ENCODE results near the gene SNX27. TPM values are rescaled to one million over a fixed set of nuclear protein-coding genes. Genes with fewer than 3 reads are reported as not detected.
A peak's percentile ranks its signal among the peaks of the same experiment; 100 is the strongest.

The SNX27 gene
- 10 to 100 TPM; 42.8 to 44.4 TPM for total RNA-seq
- polyA plus RNA-seq (ENCODE audit: insufficient read depth, low read depth, low replicate concordance), result 24.7 TPM
- long read RNA-seq, donor 1, full-length matches to known transcripts, result 1 of 1 reads
- long read RNA-seq, donor 1, partial matches to known transcripts, result 0 of 1 reads
- long read RNA-seq, donor 1, other reads (novel, unspliced or antisense), result 0 of 1 reads
- long read RNA-seq, donor 2, partial matches to known transcripts, result 0 of 1 reads
- long read RNA-seq, donor 2, other reads (novel, unspliced or antisense), result 0 of 1 reads

DNA sequence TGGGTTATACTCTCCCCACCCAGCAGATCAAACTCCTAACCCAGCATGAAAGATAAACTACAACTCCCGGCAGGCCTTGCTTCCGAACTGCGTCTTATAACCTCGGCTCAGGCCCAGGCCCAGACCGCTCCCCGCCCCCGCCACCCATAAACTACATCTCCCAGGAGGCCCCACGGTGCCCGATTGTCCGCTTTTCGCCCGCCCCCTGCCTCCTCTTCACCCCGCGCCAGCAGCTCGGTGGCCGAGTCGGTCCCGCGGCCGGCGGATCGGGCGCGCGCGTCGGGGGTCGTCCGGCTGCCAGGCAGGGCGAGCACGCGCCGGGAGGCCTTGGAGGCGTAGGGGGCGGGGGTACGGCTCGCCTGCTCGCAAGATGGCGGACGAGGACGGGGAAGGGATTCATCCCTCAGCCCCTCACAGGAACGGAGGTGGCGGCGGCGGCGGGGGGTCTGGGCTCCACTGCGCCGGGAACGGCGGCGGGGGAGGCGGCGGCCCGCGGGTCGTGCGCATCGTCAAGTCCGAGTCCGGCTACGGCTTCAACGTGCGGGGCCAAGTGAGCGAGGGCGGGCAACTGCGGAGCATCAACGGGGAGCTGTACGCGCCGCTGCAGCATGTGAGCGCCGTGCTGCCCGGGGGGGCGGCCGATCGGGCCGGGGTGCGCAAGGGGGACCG lies at the start of gene SNX27:
TSS of gene SNX27 (plus strand) at position 219 of the 669 bp plus-strand sequence. CDS start at position 371, 152 bp downstream.
- Histone ChIP-seq H3K36me3 (ENCODE audit: low read depth, missing control alignments) (no peaks in the 10 kb centered on the region), H3K4me1 (peaks cover 11% of the 10 kb centered on the region), H3K27ac (peak within 1 kb of the TSS; percentile 95), H3K27me3 (no peaks in the 10 kb centered on the region), H3K4me3 (peak within 1 kb of the TSS; percentile 98), H3K9me3 (no peaks in the 10 kb centered on the region)
- peak; percentile 97 for DNase-seq
- TF ChIP-seq POLR2A (IDR thresholded peaks at IDR 0.05) (no peak), CTCF (IDR thresholded peaks at IDR 0.05) (no peak)
- WGBS, 2 donors, result 0 to 1% methylated on average over 14 to 79 of the region's 79 CpGs
- intact Hi-C loops (cut with DNase I; ENCODE audit: low total_unique reads), result no loop called here

- intact Hi-C loops (cut with DNase I; ENCODE audit: low total_unique reads), result no loop called here
- H3K27ac ChIP-seq, result no peak overlapping the region
- peaks cover 8% of the 10 kb centered on the region for H3K4me1 ChIP-seq
- H3K27me3 ChIP-seq, result no peaks in the 10 kb centered on the region
- DNase-seq, result no peak
- H3K9me3 ChIP-seq, result no peaks in the 10 kb centered on the region
- TF ChIP-seq CTCF (IDR thresholded peaks at IDR 0.05) (no peak), POLR2A (IDR thresholded peaks at IDR 0.05) (no peak)
- 64 to 74% methylated on average over 1 of the region's 1 CpG for WGBS, 2 donors
- H3K4me3 ChIP-seq, result no peak overlapping the region
- no peaks in the 10 kb centered on the region for H3K36me3 ChIP-seq (ENCODE audit: low read depth, missing control alignments)
These were observed 49.2 kb upstream of the SNX27 start for GRCh38 chr1:151562661-151563060.

DNA sequence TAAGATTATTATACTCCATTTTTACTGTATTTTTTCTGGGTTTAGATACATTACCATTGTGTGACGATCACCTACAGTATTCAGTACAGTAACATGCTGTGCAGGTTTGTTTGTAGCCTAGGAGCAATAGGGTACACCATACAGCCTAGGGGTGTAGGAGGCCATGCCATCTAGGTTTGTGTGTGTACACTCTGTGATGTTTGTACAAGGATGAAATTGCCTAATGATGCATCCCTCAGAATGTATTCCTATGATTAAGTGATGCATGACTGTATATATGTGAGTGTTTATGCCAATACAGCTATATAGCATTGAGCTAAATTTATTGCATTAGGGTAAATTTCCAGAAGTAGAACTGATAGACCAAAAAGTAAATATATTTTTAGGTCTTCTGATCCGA lies 48.5 kb upstream of the SNX27 start:
- Histone ChIP-seq H3K4me1 (peaks cover 8% of the 10 kb centered on the region), H3K36me3 (ENCODE audit: low read depth, missing control alignments) (no peaks in the 10 kb centered on the region), H3K4me3 (no peak overlapping the region), H3K9me3 (no peaks in the 10 kb centered on the region), H3K27me3 (no peaks in the 10 kb centered on the region), H3K27ac (no peak overlapping the region)
- TF ChIP-seq POLR2A (IDR thresholded peaks at IDR 0.05), result no peak
- no peak for TF ChIP-seq CTCF (IDR thresholded peaks at IDR 0.05)
- intact Hi-C loops (cut with DNase I; ENCODE audit: low total_unique reads), result no loop called here
- DNase-seq, result no peak
- 39 to 49% methylated on average over 2 of the region's 2 CpGs for WGBS, 2 donors

GRCh38 chr1:151565502-151566189 lies 46.2 kb upstream of the SNX27 start:
- Histone ChIP-seq H3K9me3 (no peaks in the 10 kb centered on the region), H3K27me3 (no peaks in the 10 kb centered on the region), H3K36me3 (ENCODE audit: low read depth, missing control alignments) (no peaks in the 10 kb centered on the region), H3K27ac (peak overlapping the region; percentile 9 to 32), H3K4me1 (peaks cover 8% of the 10 kb centered on the region), H3K4me3 (no peak overlapping the region)
- DNase-seq, result no peak
- WGBS, 2 donors, result 34 to 46% methylated on average over 5 of the region's 5 CpGs
- TF ChIP-seq POLR2A (IDR thresholded peaks at IDR 0.05), result no peak
- TF ChIP-seq CTCF (IDR thresholded peaks at IDR 0.05), result no peak
- intact Hi-C loops (cut with DNase I; ENCODE audit: low total_unique reads), result no loop called here

Data from testis (tissue), 5 donors.